Choroid plexus epithelial cell (primary cell): ENCODE results near the gene SYNJ2.

Experiments
- DNase-seq: peaks from one replicate; pipeline ENCODE4 v3.0.0-alpha.2; 2010; ENCODE audit warnings: low read depth
- H3K4me3 ChIP-seq: 2 replicates; pipeline ENCODE4 v1.5.1; 2011; ENCODE audit warnings: low read depth, mild to moderate bottlenecking, control low read depth, low read length, moderate library complexity
- CTCF ChIP-seq: conservative IDR thresholded peaks from 2 replicates; pipeline ENCODE4 v1.5.1; 2011; ENCODE audit warnings: low read depth, mild to moderate bottlenecking, control low read depth, inconsistent platforms, low read length, moderate library complexity

SYNJ2 gene

GRCh38 chr6:158078320-158078719, 96.7 kb downstream of the SYNJ2 start:
- H3K4me3 ChIP-seq = no peak overlapping the region
- no peak for DNase-seq
- TF ChIP-seq CTCF = no peak

GRCh38 chr6:158080849-158081656, 99.4 kb downstream of the SYNJ2 start:
- no peak for TF ChIP-seq CTCF
- no peak overlapping the region for H3K4me3 ChIP-seq
- no peak for DNase-seq

- no peak for DNase-seq
- H3K4me3 ChIP-seq = no peak overlapping the region
- no peak for TF ChIP-seq CTCF
Measured at GRCh38 chr6:158081657-158081935, 99.9 kb downstream of the SYNJ2 start.

GRCh38 chr6:158083455-158084325, 102.0 kb downstream of the SYNJ2 start:
- peak; percentile 62 for DNase-seq
- TF ChIP-seq CTCF = no peak
- no peak overlapping the region for H3K4me3 ChIP-seq

- H3K4me3 ChIP-seq = no peak overlapping the region
- no peak for DNase-seq
- no peak for TF ChIP-seq CTCF
Measured at GRCh38 chr6:158085261-158086053, 103.8 kb downstream of the SYNJ2 start.

- TF ChIP-seq CTCF = no peak
- H3K4me3 ChIP-seq = no peak overlapping the region
Measured at GRCh38 chr6:158086054-158086503, 104.4 kb downstream of the SYNJ2 start.

More at GRCh38 chr6:158086054-158086503, 104.4 kb downstream of the SYNJ2 start:
- DNase-seq = no peak
